Neural progenitor cell (in vitro differentiated cells): Measurements from ENCODE around the gene RASA1.

Experiments used
- CTCF ChIP-seq: fragments of 200-600 bp; sonication (generic); IDR thresholded peaks from 2 replicates; pipeline ENCODE4 v1.5.1; 2017; ENCODE audit warnings: antibody characterized with exemption, mild to moderate bottlenecking
- EZH2phosphoT487 ChIP-seq: fragments of 200-600 bp; sonication (generic); IDR thresholded peaks from 2 replicates; pipeline ENCODE4 v1.6.1; 2017; ENCODE audit warnings: antibody characterized with exemption

GRCh38 chr5:87401626-87402025 is 133.9 kb downstream of the RASA1 start:
- TF ChIP-seq CTCF (no peak), EZH2phosphoT487 (no peak)
